Glomerular visceral epithelial cell (primary cell): Measurements from ENCODE around the gene INKA2.

Source experiments
- DNase-seq: peaks from one replicate; pipeline ENCODE4 v3.0.0-alpha.2; 2016; ENCODE audit errors: extremely low spot score

The INKA2 gene

DNA sequence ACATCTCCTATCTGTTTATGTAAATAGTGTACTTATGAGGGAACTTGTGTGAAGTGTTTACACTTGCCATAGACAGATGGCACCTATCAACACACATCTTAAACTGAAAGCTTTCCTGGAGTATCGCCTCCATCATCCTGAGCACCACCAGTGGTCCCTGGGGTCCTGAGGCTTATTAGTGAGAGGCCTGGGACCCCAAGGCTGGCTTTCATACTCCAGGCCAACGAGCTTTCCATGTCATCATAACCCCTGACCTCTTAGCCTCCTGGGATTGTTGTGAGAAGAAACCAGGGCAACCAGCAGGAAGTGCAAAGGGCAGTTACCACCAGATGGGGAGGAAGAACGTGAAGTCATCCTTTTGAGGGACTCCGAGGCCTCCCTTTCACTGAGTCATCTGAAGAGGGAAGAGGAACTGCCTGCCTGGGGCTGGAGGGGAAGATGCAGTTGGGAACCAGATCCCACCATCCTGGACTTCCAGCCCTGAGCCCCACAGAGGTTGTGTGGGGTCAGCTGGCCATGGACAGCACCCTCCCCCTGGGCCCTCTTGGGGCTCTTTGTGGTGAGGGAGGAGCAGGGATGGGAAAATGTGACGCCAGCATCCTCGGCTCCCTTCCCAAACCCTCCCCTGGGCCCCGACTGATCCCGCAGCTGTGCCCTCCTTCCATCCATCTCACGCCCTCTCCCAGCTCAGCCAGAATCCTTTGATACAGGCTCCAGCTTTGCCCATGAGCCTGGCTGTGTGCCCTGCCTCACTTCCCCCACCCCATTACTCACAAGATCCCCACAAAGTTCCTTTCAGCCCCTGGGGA, 5.8 kb downstream of the INKA2 start:
- DNase-seq: peak; percentile 55

DNA sequence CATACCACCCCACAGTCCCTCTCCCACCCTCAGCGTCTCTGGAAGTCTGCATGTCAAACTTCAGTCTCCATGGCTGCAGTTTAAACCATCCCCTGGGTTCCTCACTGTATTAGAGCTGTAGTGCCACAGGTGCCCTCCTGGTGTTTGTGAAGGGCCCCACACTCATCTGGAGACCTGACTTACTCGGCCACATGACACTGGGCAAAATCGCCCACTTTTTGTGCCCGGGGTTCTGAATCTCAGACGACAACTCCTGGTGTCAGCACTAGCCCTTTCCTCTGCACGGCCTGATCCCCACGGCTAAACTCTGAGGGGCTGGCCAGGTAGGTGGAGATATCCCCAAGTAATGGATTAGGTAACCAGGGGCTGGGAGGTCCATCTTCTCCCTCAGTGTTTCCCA, 6.5 kb downstream of the INKA2 start:
- no peak for DNase-seq

DNA sequence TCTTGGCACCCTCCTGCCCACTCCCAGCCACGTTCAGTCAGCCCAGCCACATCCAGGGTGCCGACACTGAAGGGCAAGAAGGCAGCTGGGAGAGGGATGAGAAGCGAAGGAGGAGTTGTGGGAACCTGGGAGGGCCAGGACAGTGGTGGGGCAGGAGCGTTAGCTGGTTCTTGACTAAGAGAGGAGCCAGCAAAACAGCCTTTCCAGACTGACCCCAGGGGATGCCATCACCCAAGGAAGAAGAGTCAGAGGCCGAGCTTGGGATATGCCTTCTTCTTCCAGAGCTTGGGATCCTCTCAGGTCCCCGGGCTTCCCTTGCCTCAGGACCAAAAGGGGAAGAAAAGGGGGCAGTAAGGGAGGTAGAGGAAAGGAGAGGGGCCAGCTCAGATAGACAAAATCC, 7.2 kb downstream of the INKA2 start:
- no peak for DNase-seq

DNA sequence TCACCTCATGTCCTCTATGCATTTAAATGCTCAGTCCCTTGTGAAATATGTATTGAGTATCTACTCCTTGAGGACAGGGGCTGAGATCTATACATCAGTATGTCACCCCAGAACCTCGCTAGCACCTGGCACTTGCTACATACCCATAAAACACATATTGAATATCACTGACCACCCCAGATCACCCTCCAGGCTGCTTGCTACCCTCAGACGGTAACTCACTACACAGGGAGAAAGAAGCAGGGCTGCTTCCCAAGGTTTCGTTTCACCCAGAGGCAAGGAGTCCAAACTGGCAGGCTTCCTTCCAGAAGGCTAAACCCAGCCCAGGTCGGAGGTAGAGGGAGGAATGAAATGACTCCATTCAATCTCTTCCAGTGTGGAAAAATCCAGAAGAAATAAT, 8.5 kb downstream of the INKA2 start:
- DNase-seq: no peak

DNA sequence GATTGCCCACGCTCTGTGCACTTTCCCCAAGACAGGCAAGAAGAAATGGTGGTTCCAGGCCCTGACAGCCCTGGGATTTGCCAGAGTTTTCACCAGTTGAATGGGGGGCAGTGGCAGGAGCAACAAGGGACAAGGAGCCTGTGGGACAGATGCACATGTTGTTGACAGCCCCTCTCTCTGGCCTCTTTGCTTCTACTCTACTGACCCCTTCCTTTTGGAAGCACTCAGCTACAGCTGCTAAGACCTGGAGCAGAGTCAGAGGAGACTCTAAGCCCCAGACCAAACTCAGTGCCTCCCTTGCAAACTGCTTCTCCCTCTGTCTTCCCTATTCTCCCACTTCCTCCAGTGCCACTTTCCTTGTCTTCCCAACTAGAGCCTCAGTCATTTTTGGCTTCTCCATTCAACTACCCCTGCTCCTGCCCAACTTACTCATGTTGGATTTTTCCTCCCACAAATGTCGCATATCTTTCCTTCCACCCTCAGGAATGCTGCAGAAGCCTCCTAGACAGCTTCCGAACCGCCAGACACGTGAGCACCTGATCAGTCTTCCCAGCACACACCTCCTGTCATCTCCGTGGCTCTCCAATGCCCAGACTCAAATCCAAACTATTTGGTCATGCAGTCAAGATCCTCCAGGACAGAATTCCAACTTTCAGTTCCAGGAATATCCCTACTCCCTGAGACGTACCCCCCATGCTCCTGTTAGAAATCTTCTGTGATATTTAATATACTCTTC, 9.1 kb downstream of the INKA2 start:
- DNase-seq: no peak

DNA sequence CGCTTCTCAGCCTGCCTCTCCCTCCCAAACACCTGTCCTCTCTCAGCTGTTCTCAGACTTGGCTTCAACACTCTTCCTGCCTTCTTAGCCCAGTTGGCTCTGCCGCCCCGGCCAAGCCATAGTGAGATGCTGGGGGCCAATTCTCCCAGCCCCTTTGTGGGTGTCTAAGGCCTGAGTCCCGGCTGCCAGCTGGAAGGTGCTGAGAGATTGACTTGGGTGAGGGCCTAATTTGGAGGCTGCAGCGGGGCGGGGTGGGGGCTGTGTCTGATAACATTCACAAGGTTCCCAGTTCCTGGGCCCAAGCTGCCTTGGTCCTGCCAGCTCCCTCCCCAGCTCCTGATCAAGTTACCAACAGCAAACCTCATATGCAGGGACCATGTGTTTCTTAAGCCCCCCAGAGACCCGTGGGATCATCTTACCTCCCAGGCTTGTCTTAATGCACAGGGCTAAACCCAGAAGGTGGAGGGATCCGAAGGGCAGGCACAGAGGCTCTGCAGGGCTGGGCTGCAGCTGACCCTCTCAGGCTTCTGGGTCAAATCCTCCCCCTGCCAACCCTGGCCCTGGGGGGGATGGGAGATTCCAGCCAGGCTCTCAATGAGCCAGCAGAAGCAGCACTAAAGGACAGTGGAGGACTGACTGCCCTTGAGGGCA, 9.8 kb downstream of the INKA2 start:
- no peak for DNase-seq

DNA sequence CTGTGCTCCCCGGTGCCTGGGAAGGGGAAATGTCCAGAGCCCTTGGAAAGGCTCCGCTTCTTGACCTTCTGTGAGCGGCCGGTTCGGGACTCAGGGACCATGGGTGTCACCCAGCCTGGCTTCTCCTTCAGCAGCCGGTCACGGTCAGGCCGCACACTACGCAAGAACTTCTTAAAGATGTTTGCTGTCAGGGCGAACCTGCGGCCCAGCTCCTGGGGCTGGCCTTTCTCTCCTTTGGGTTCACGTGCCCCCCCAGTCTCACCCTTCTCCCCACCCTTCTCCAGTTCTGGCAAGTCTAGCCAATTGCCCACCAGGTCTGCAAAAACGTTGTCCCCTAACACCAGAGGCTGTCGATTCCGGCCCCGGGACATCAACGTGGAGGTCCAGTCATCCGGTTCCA, 12.1 kb downstream of the INKA2 start:
- DNase-seq: no peak

DNA sequence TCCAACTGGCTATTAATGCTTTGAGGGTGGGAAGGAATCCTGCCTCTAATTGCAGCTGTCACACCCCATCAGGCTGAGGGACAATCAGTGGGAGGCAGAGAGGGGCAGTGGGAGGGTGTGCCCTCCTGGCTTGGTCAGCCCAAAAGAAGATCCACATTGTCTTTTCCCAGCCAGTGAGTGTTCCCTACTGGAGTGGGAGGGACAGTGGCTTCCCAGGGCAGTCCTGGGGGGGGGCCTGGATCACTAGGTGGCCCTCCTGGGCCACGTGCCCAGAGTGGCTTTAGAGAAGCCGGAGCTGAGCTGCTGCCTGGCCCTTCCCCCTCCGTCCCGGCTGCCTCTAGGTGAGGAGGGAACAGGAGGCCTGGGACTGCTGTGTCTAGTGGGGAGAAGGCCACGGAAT, 14.0 kb downstream of the INKA2 start:
- no peak for DNase-seq

DNA sequence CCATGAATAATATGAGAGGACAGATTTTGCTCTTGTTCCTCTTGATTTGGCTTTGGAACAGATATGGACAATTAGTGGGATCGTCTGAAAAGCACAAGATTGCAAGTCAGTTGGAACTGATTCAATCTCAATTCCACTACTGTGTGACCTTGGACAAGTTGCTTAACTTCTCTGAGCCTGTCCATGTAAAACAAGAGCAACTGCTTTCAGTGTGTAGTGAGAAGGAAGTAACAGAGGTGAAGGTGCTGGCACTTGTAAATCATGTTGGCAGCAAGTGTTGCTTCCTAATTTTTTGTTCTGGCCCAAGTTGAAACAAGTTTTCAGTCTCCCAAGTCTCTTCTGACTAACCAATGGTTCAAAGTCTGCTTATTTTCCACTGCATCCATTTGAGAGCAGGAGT, 15.3 kb downstream of the INKA2 start:
- DNase-seq: no peak

DNA sequence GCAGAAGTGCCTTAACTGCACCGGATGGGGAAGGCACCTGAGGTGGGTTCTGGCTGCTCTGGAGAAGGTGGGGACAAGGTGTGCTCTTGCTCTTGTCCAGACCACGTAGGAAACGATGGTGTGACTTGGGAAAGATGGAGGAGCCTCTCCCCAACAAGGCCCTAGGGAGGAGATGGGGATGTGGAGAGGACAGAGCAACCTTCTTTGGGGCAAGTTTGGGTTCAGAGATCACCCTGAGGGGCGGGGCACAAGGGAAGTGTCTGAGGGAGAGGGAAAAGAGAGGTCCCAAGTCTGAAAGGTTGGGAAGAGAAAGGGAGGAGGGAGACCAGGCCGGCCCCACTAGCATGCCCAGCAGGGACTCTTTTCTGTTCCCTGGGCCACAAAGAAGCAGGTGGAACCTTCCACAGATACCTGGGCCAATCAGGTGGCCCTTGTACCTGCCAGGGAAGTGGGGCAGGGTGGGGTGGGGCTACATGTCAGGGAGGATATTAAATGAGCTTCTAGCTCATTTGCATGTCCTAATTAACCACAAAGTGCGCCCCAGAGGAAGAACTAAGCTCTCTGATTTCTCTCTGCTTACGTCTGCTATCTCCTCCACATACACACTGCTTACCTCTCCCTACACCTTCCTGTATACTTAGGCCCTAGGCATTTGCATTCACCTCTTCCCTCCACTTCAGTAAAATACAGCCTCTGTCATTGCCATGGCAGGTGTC, 15.9 kb downstream of the INKA2 start:
- no peak for DNase-seq

DNA sequence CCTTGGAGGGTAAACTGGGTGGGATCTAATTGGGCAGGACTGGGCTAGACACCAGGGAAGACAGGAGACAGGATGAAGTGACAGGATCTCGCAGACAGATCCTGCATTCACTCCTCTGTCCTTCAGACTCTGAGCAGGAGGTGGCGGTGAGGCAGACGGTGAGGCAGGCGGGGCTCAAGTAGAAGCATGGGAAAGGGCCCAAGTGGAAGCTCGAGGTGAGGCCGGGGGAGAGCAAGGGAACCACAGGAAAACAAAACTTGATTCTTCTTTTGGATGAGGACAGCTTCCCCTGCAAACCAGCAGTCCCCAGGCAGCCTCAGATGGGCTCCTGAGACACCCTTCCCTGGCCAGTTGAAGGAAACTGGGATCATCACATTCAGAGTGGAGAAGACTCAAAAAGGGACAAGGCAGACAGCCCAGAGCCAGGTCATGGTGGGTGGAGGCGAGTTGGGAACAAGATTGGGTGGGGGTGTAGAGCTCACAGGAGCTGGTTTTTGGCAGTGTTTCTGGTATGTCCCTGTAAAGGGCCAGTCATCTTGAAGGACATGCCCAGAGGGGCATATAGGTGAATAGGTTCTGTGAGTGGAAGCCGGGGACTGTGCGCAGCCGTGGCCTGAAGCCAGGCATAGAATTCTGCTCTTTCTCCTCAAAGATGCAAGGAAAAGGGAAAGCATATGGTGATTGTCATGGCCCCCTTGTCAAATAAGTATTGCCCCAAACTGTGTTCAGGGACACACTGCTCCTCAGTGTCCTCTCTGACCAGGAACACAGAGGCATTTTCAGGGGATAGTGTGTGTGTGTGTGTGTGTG, 18.0 kb downstream of the INKA2 start:
- no peak for DNase-seq

DNA sequence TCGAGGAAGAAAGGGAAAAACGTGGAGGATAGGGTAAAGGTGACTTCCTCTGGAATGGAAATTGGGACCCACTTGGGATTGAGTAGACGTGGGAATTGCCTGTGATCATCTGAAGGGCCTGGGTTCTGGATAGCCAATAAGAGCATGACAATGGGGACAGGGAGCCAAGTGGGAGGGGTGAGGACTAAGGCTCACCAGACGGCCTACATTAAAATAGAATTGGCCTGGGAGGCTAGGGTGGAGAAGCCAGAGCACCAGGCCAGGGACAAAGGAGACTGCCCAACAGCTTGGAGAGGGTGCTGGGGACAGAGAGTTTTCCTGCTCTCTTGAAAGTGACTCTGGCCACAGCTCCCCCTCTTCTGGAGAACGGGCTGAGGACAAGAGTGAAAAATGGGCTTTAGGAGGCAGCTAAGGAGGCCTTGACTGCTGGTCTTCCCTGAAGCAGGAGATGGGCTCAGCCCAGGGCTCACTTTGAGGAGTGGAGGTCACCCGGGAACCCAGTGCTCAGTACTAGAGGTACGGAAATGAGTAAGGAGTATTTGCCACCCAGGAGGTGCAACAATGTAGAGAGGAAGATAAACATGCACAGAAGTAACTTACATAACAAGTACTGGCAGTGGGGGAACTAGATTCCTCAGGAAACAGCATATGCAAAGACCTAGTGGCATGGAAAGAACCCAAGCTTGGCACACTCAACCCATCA, 18.8 kb downstream of the INKA2 start:
- no peak for DNase-seq

DNA sequence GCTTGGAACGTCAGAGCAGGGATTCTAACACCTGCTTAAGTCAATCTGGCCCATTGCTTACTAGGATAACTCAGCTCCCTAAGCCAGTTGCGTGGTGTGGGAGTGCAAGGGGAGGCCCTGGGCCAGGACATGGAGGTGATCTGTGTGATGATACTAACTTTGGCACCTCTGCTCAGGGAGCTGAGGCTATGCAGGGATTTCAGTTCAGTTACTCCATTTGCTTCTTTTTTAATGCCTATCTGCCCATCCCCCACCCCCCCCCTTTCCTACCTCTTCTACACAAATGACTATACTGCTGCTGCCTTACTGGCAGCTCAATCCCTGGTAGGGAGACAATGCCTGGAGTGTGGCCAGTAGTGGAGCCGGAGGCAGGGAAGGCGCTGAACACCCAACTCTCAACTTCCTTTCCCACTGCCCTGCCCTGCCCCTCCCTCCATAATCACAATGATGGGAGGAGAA, 19.5 kb downstream of the INKA2 start:
- no peak for DNase-seq

DNA sequence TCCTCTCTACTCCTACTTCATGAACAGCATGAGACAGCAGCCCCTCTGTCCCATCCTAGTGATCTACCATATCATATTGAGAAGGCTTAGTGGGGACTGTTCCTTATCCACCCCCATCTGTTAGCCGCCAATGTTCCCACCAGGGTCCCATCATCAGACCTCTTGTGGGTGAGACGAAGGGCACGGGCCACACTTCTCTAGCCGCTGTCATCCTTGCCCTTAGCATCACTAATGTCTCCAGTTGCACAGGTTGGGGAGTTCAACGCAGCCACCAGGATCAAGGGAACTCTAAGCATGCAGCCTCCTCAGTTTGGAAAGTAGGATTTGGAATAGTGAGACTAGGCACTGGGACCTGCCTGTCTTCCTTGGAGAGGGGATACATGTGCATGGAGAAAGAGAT, 20.1 kb downstream of the INKA2 start:
- no peak for DNase-seq

DNA sequence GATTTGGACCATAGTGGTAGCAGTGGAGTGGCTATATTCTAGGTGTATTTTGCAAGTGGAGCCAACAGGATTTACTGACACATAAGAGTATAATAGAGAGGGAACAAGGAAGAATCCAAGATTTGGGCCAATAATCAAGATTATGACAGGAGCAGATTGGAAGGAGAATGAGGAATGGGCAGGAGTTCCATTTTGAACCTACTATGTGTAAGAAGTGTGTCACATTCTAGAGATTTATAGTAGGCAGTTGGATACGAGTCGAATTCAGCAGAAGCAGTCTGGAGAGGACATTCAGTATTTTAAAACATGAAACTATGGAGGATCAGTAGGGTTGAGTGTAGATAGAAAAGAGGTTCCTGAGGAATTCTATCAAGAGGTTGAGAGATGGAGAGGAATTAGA, 21.7 kb downstream of the INKA2 start:
- DNase-seq: no peak

DNA sequence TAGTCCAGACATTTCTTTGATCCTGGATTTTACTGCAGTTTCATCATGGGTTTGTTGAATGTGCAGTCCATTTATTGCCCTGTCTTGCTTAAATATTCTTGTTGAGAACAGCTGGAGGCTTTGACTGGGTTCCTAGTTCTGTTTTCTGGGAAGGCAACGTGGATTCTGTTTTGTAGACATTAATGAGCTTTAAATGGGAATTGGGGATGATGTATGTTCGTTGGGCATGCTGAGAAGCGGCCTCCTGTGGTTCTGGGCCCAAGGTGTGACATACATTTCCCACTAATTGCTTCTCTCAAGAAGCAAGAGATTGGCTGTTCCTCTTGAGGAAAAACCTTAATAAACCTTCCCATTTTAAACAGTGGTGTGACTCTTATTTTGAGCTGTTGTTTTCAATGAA, 22.9 kb downstream of the INKA2 start:
- DNase-seq: no peak

DNA sequence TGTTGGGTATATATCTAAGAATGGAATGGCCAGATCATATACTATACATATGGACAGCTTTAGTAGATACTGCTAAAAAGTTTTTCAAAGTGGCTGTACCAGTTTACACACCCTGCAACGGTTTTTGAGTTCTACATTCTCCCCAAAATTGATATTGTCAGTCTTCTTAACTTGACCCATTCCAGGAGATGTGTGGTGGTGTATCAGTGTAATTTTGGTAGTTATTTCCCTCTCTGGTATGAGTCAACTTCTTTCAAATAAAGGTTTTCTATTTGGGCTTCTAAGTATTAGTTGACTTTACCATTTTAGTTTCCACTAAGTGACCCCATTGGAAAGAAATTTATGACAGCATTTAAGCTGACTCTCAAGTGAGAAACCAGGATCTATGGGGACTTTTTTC, 29.2 kb downstream of the INKA2 start:
- no peak for DNase-seq

DNA sequence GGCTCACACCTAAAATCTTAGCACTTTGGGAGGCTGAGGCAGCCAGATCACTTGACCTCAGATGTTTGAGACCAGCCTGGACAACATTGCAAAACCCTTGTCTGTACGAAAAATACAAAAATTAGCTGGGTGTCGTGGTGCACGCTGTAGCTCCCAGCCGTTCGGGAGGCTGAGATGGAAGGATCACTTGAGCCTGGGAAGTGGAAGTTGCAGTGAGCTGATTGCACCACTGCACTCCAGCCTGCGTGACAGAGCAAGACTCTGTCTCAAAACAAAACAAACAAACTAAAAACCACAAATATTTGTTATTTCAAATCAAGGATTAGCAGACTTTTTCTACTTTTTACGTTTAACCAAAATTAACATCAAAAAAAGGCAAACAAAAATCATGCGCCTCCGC, 31.3 kb downstream of the INKA2 start:
- DNase-seq: no peak

DNA sequence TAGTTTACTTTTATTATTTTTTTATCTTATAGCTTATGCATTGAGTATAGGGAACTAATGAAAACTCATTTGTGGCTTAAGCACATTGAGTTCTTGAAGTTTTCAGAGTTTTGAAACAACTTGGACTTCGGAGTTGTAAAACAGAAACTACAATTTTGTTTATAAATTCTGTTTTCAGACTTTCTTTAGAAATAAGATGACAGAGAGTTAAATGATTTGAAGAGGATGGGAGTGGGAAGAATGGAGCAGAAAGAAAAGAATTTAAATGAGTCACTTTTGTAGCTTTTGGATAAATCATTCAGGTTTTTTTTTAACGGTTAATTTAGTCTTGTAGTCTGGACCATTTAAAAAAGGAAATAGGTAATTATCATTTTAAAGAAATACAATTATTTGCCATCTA, 32.3 kb downstream of the INKA2 start:
- DNase-seq: no peak

DNA sequence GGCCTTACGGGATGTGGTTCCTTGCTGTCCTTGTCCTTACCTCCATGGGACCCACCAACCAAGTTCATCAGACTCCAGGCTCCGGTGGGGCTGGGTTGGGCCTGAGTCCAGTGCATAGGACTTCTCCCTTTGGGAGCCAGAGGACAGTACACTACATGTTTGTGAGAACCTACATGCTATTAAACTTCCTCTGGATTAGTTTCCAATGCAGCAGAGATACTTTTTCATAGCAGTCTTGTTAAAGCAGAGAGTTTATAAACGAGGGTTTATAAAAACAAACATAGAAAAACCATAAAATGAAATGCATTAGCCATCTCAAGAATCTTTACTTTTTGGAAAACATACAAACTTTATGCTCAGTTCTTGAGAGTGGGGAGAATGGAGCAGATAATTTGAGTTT, 33.4 kb downstream of the INKA2 start:
- no peak for DNase-seq

DNA sequence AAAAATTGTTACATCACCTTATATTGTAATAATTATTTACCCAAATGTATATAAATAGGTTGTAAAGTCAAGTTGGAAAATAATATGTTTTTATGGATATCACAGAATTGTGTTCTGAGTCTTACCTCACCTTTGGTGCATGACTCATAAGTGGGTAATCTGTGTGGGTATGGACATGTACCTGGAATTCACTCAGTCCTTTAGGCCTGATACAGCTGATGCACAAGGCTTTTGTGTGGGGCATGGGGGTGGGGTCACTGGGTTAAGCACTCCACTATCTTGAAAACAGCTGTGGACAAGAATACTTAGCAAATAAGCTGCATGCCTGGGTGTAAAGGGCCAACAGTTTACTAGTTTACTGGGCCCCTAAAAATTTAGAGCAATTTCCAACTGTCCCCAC, 34.4 kb downstream of the INKA2 start:
- peak; percentile 20 for DNase-seq
